ENCODE data around the gene ZNF714. TPM values are rescaled to one million over a fixed set of nuclear protein-coding genes. Genes with fewer than 3 reads are reported as not detected.

ZNF714 gene
- total RNA-seq, 4 donors from 2014 or later = 2.1 to 8.0 (median 3.7) TPM

DNA sequence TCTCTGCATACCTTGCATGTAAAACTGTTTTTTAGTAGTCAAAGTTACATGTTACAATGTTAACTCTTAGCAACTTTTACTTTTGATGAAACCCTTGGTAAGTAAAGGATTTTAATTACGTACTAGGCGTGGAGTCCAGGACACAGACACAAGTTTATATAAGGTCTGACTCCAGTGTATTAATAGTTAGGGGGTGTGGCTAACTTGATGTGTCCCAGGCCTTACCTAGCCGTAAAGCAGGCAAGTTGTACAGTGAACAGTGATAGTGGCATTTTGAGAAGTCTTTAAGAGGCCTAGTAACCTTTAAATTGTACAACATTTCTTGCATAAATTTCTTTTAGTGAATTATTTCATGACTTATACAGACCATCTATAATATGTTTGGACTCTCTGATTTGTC, 5.9 kb downstream of the ZNF714 start:
- no peak for ATAC-seq (ENCODE audit: low FRiP score)

DNA sequence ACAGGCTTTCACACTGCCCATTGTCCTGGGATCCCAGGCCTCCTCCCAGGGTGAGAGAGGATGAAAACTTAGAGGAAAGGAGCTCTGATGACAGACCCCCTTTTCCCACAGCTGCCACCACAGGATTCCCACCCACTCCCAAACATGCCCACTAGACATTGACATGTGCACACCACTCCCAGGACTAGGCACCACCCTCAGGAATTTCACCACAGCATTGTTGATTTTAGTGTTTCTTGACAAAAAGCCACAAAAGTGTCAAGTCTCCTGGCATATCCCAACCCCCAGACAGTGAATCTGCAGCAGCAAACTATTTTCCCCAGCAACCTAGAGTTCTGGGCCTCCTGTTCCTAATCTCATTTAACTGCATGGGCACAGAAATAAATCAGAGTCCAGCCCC, 10.1 kb downstream of the ZNF714 start:
- ATAC-seq (ENCODE audit: low FRiP score) (no peak), DNase-seq (ENCODE audit: low spot score) (no peak)
- TF ChIP-seq, protein P1, sequence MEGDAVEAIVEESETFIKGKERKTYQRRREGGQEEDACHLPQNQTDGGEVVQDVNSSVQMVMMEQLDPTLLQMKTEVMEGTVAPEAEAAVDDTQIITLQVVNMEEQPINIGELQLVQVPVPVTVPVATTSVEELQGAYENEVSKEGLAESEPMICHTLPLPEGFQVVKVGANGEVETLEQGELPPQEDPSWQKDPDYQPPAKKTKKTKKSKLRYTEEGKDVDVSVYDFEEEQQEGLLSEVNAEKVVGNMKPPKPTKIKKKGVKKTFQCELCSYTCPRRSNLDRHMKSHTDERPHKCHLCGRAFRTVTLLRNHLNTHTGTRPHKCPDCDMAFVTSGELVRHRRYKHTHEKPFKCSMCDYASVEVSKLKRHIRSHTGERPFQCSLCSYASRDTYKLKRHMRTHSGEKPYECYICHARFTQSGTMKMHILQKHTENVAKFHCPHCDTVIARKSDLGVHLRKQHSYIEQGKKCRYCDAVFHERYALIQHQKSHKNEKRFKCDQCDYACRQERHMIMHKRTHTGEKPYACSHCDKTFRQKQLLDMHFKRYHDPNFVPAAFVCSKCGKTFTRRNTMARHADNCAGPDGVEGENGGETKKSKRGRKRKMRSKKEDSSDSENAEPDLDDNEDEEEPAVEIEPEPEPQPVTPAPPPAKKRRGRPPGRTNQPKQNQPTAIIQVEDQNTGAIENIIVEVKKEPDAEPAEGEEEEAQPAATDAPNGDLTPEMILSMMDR (IDR thresholded peaks at IDR 0.05) = no peak

More for the DNA sequence above, 5.9 kb downstream of the ZNF714 start:
- TF ChIP-seq, protein P1 (IDR thresholded peaks at IDR 0.05) = no peak
- no peak for DNase-seq (ENCODE audit: low spot score)

DNA sequence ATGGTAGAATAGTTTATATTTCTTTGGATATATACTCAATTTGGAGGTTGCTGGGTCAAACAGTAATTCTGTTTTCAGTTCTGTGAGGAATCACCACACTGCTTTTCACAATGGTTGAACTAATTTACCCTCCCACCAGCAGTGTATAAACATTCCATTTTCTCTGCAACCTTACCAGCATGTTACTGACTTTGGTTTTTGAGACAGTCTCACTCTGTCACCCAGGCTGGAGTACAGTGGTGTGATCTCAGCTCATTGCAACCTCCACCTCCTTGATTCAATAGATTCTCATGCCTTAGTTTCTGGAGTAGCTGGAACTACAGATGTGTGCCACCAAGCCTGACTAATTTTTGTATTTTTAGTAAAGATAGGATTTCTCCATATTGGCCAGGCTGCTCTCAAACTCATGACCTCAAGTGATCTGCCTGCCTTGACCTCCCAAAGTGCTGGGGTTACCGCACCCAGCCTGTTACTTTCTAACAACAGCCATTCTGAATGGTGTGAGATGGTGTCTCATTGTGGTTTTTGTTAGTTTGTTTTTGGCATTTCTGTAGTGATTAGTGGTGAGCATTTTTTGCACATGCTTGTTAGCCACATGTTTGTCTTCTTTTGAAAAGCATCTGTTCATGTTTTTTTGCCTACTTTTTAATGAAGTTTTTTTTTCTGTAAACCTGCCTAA, 12.5 kb downstream of the ZNF714 start:
- TF ChIP-seq, protein P1 (IDR thresholded peaks at IDR 0.05) = no peak

DNA sequence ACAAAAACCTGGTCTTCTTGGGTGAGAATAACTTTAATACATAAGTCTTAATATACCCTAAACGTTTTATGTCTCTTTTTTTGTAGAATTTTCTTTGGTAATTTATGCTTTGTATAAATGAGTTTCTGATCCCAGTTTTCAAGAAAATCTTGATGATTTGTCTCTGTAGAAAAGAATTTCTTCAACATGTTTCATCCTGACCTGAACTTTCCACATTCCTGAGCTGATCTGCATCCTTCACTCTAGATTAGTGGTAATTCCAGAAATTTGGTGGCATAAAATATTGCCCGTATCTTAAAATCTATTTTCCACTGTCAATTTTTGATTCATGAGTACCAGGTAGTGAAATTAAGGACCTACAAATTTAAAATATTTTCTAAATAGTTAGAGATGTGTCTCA, 16.3 kb downstream of the ZNF714 start:
- no peak for ATAC-seq (ENCODE audit: low FRiP score)
- TF ChIP-seq, protein P1 (IDR thresholded peaks at IDR 0.05) = no peak

More for the DNA sequence above, 12.5 kb downstream of the ZNF714 start:
- ATAC-seq (ENCODE audit: low FRiP score) (no peak), DNase-seq (ENCODE audit: low spot score) (no peak)

DNA sequence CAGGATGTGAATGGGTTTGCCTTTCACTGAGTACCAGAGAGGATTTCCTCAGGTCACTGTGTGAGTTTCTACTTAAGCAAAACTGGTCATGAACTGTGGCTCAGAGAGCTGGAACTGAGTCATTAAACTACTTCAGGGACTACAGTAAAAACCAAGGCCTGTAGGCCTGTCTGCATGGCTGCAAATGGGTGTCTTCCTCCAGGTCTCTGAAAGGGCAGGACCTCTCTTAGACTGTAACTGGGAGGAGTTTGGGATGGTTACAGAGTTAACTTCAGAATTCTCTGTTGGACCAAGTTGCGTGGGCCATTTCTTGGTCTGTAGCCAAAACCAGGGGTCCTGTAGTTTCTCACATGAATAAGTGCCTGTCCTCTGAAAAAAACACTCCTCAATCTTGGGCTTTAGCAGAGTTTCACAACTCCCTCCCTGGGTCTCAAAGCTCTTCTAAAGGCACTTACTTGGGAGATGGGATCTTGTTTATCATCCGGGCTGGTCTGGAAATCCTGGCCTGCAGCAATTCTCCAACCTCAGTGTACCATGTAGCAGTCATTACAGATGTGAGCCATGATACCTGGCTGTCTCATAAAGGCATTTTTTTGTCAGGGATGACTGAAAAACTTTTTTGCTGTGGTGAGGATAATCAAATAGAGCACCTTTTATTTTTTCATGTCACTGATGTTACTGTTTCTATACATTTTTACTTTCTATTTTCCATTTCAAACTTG, 19.7 kb downstream of the ZNF714 start:
- ATAC-seq (ENCODE audit: low FRiP score) (no peak), DNase-seq (ENCODE audit: low spot score) (no peak)
- TF ChIP-seq, protein P1 (IDR thresholded peaks at IDR 0.05) = no peak

More for the DNA sequence above, 16.3 kb downstream of the ZNF714 start:
- DNase-seq (ENCODE audit: low spot score) = no peak

DNA sequence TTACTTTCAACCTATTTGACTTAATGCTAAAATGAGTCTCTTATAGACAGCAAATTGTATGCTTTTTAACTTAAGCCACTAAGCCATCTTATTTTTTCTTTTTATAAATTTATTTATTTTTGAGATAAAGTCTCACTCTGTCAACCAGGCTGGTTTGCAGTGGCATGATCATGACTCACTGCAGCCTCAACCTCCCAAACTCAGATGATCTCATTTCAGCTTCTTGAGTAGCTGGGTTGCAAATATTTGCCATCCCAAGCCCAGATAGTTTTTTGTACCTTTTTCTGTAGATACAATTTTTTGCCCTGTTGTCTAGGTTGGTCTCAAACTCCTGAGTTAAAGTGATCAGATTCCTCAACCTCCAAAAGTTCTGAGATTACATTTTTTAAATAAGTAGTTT, 27.1 kb downstream of the ZNF714 start:
- no peak for ATAC-seq (ENCODE audit: low FRiP score)
- TF ChIP-seq, protein P1 (IDR thresholded peaks at IDR 0.05) = no peak
- no peak for DNase-seq (ENCODE audit: low spot score)

DNA sequence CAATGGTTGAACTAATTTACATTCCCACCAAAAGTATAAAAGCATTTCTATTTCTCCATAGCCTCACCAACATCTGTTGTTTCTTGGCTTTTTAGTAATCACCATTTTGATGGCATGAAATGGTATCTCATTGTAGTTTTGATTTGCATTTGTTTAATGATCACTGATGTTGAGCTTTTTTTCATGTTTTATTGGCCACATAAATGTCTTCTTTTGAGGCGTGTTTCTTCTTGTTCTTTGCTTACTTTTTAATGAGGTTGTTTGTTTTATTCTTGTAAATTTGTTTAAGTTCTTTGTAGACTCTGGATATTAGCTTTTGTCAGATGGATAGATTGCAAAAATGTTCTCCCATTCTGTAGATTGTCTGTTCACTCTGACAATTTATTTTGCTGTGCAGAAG, 28.2 kb downstream of the ZNF714 start:
- TF ChIP-seq, protein P1 (IDR thresholded peaks at IDR 0.05) = no peak

More for the DNA sequence above, 28.2 kb downstream of the ZNF714 start:
- no peak for DNase-seq (ENCODE audit: low spot score)
- ATAC-seq (ENCODE audit: low FRiP score) = no peak
